NT2/D1 (cell line): ENCODE measurements around the gene CYP27A1.
"Not testable (repeated sequence)": the region's sequence is repeated elsewhere in the genome, so short reads cannot be mapped to it uniquely, and the experiment has no call there.

ENCODE experiments used
- DNase-seq: peaks from one replicate; pipeline ENCODE4 v3.0.0-alpha.2; 2011; ENCODE audit warnings: low read depth, low spot score
- H3K27me3 ChIP-seq: 2 replicates; pipeline ENCODE4 v1.6.0; 2011; ENCODE audit warnings: mild to moderate bottlenecking; ENCODE audit not compliant: insufficient read length, insufficient read depth
- H3K36me3 ChIP-seq: 2 replicates; pipeline ENCODE4 v1.6.1; 2011; ENCODE audit warnings: mild to moderate bottlenecking, low read length, mixed read lengths; ENCODE audit not compliant: insufficient read depth, insufficient read length
- H3K4me1 ChIP-seq: 2 replicates; pipeline ENCODE4 v1.5.1; 2011; ENCODE audit not compliant: insufficient read depth, insufficient read length
- H3K4me3 ChIP-seq: 2 replicates; pipeline ENCODE4 v1.5.1; 2011; ENCODE audit warnings: low read depth; ENCODE audit not compliant: insufficient read length
- H3K9ac ChIP-seq: 2 replicates; pipeline ENCODE4 v1.6.0; 2011; ENCODE audit warnings: low read depth; ENCODE audit not compliant: insufficient read length
- H3K9me3 ChIP-seq: 2 replicates; pipeline ENCODE4 v1.5.1; 2011; ENCODE audit warnings: mild to moderate bottlenecking, low read length; ENCODE audit not compliant: insufficient read depth
- SUZ12 ChIP-seq: IDR thresholded peaks from 2 replicates; pipeline ENCODE4 v1.6.1; 2011; ENCODE audit not compliant: insufficient read length, insufficient read depth; ENCODE audit errors: extremely low read depth
- YY1 ChIP-seq: IDR thresholded peaks from 2 replicates; pipeline ENCODE4 v1.6.1; 2011; ENCODE audit not compliant: insufficient read length, insufficient read depth
- ZNF274 ChIP-seq: IDR thresholded peaks from 2 replicates; pipeline ENCODE4 v1.6.1; 2011; ENCODE audit warnings: mild to moderate bottlenecking, low read depth, low read length

Gene CYP27A1

DNA sequence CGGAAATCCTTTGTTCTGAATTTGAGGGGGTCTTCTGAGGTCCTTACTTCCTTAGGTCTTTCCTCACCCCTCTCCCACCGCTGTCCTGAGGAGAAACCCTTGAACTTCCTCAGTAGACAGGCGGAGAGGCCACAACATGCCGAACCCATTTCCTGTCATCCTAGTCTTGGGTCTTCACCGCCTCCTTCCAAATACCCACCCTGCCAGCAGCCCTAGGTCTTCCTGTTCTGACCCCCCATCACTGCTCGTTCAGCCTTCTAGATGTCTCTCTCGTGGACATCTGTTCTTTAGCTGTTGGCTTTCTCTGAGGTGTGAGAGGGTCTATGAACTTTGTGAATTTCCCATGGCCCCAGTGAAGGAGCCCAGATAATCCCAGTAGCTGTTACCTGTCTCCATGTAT, 27.2 kb upstream of the CYP27A1 start:
- H3K9ac ChIP-seq, result no peak overlapping the region
- no peak for DNase-seq
- H3K9me3 ChIP-seq, result no peaks in the 10 kb centered on the region
- no peaks in the 10 kb centered on the region for H3K27me3 ChIP-seq
- TF ChIP-seq SUZ12 (no peak), ZNF274 (no peak)
- peaks cover 81% of the 10 kb centered on the region for H3K36me3 ChIP-seq
- no peaks in the 10 kb centered on the region for H3K4me1 ChIP-seq
- no peak overlapping the region for H3K4me3 ChIP-seq

DNA sequence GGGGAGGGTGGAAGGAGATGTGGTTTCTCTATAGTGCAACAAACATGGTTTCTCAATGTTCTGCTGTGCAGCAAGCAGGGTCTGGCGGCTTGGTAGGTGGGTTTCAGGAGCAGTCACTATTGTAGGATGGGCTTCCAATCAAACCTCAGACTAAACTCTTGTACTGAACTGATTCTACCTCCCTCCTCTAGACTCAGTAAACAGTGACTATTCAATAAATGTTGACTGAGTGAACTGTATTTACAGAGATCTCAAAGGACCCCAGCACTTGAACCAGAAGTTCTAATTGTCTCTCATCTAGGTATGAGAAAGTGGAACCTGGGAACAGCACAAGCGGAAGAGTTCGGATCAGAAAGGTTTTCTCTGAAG, 26.8 kb upstream of the CYP27A1 start:
- Histone ChIP-seq H3K4me3 (no peak overlapping the region), H3K36me3 (peaks cover 77% of the 10 kb centered on the region), H3K27me3 (no peaks in the 10 kb centered on the region), H3K9ac (no peak overlapping the region), H3K9me3 (no peaks in the 10 kb centered on the region), H3K4me1 (no peaks in the 10 kb centered on the region)
- TF ChIP-seq SUZ12, result no peak
- no peak for TF ChIP-seq YY1
- TF ChIP-seq ZNF274, result no peak
- DNase-seq, result no peak

DNA sequence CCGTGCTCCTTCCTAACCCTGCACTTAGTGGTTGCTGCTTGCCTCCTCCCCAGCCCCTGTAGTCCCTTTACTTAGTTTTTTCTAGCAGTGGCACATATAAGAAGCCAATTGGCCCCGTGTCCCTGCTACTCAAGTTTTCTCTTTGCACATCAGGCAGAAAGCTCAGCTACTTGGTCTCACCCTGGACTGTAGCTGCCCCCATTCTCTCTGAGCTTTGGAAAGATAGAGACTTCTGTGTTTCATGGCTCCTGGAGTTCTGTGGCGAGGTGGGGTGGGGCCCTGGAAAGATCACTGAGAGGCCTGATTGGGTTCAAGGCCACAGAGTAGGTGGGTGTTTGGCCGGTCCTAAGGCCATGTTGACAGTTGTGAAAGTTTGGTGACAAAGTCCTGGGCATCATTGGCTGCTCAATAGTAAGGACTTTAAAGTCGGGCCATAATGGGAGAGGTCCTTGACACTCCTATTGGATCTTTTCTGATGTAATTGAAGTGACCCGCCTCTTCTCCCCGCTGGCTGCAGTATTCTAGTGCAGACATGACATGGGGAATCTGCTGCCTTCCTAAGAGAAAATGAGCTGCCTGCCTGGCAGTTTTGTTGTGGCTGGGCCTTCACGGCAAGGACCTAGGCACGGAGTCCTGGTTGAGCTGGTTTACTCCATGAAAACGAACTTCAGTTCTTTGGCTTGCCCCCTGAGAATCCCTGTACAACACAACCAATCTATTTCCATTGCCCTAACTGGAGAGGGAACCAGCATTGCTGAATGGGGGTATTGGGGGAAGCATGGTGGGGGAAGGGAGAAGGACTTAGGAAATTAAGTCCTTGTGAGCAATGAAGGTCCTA, 26.2 kb upstream of the CYP27A1 start:
- no peaks in the 10 kb centered on the region for H3K9me3 ChIP-seq
- no peak for DNase-seq
- H3K4me3 ChIP-seq, result no peak overlapping the region
- no peaks in the 10 kb centered on the region for H3K4me1 ChIP-seq
- TF ChIP-seq YY1, result no peak
- no peak for TF ChIP-seq SUZ12
- TF ChIP-seq ZNF274, result no peak
- H3K9ac ChIP-seq, result no peak overlapping the region
- H3K36me3 ChIP-seq, result peaks cover 71% of the 10 kb centered on the region
- H3K27me3 ChIP-seq, result no peaks in the 10 kb centered on the region

DNA sequence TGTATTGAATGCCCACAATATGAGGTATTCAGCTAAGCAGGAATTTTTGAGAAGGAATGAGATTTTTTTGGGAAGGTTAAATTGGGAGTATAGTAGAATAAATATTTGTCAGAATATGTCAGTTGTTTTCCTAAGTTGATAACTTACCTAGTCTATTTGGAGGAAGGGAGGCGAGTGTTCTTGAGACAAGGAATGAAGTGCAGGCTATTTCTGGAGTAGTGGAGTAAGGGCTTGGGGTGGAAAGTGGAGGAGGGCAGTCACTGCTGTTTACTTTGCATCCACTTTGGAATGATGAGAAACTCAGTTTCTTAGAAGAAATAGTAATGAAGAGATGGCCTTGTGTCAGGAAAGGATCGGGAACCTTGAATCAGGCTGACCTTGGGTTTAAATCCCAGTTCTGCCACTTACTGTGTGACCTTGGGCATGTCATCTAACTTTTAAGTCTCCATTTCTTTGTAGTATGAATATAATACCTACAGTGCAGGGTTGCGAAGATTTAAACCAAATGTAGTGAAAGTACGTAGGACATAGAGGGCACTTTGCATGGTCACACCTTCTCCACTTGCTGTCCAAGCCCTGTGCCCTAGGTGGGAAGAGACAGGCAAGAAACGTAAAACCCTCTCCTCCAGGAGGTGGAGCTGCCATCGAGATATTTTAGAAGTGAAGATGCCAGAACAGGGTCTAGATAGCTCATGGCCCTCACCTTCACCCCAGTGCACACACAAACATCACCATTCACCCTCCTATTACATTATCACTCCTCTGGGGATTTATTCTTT, 25.2 kb upstream of the CYP27A1 start:
- Histone ChIP-seq H3K9ac (no peak overlapping the region), H3K27me3 (no peaks in the 10 kb centered on the region), H3K4me1 (no peaks in the 10 kb centered on the region), H3K9me3 (no peaks in the 10 kb centered on the region), H3K4me3 (no peak overlapping the region), H3K36me3 (peaks cover 62% of the 10 kb centered on the region)
- TF ChIP-seq SUZ12, result no peak
- TF ChIP-seq YY1, result no peak
- TF ChIP-seq ZNF274, result no peak
- DNase-seq, result no peak

DNA sequence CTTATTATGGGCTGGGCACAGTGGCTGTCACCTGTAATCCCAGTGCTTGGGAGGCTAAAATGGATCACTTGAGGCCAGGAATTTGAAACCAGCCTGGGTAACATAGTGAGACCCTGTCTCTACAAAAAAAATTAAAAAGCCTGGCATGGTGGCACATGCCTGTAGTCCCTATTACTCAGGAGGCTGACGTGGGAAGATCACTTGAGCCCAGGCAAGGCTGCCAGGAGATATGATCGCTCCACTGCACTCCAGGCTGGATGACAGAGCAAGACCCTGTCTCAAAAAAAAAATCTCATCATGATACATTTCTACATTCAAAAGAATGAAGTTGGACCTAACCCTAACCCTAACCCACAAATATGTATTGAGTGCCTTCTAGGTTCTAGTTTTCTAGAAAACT, 20.2 kb upstream of the CYP27A1 start:
- Histone ChIP-seq H3K27me3 (no peaks in the 10 kb centered on the region), H3K9ac (no peak overlapping the region), H3K36me3 (peaks cover 14% of the 10 kb centered on the region), H3K4me1 (no peaks in the 10 kb centered on the region), H3K9me3 (no peaks in the 10 kb centered on the region), H3K4me3 (no peak overlapping the region)
- DNase-seq, result no peak
- TF ChIP-seq SUZ12 (no peak), YY1 (no peak), ZNF274 (no peak)

DNA sequence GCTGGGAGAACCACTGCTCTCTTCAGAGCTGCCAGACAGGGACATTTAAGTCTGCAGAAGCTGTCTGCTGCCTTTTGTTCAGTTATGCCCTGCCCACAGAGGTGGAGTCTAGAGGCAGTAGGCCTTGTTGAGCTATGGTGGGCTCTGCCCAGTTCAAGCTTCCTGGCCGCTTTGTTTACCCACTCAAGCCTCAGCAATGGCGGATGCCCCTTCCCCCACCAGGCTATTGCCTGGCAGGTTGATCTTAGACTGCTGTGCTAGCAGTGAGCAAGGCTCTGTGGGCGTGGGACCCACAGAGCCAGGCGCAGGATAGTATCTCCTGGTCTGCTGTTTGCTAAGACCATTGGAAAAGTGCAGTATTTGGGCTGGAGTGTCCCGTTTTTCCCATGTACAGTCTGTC, 9.2 kb upstream of the CYP27A1 start:
- DNase-seq, H3K4me3 ChIP-seq, H3K4me1 ChIP-seq, H3K9ac ChIP-seq, H3K27me3 ChIP-seq, H3K36me3 ChIP-seq: not testable (repeated sequence)
- peaks cover 27% of the 10 kb centered on the region for H3K9me3 ChIP-seq

DNA sequence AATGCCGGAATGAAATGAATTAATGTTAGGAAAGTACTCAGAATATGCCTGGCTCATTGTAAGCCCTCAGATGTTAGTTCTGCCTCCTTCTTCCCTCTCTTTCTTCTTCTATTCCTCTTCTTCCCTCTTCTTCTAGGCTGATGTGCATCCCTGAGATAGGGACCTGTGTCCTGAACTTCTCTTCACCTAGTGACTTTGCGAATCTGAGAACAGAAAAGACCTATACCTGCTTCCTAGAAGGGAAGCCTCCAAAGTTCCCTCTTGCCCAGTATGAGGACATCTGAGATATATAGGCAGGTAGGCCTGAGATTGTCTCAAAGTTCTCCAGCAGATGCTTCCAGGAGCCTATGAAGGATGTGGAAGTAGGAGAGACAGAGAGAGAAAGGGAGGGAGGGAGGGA, 8.1 kb upstream of the CYP27A1 start:
- H3K4me1 ChIP-seq, result no peaks in the 10 kb centered on the region
- no peak overlapping the region for H3K4me3 ChIP-seq
- no peaks in the 10 kb centered on the region for H3K27me3 ChIP-seq
- no peak for TF ChIP-seq SUZ12
- TF ChIP-seq ZNF274, result no peak
- TF ChIP-seq YY1, result no peak
- H3K9me3 ChIP-seq, result peaks cover 30% of the 10 kb centered on the region
- no peak for DNase-seq
- H3K36me3 ChIP-seq, result peaks cover 4% of the 10 kb centered on the region
- H3K9ac ChIP-seq, result no peak overlapping the region
